GM12878 (cell line): Measurements from ENCODE around the gene SDK2. TPM values are rescaled to one million over a fixed set of nuclear protein-coding genes. Genes with fewer than 3 reads are reported as not detected.

Experiments used
- ATAC-seq: fragments of 200-7000 bp; cut with Tn5 transposase; 3 replicates; pipeline ENCODE4 v1.9.1; 2020; ENCODE audit warnings: mild to moderate bottlenecking, moderate library complexity
- BruUV-seq: library from RNA; stranded (reverse); fragments of 400-500 nt; replicated peaks from 2 replicates; lab custom pipeline; 2021; lab: Mats Ljungman, UMichigan
- CTCF ChIA-PET: fragments of 300-600 bp; sonication (Branson Sonifier 250); formaldehyde crosslinking; extraction: SDS; loops from one replicate; lab custom pipeline; 2021; ENCODE audit warnings: inconsistent platforms; lab: Yijun Ruan, JAX
- POLR2A ChIA-PET: fragments of 350-600 bp; formaldehyde crosslinking; extraction: SDS; loops from one replicate; lab custom pipeline; 2021; ENCODE audit warnings: inconsistent platforms; lab: Charles Lee
- RAD21 ChIA-PET: fragments of 300-600 bp; sonication (Branson Sonifier 250); formaldehyde crosslinking; loops from one replicate; lab custom pipeline; 2023; ENCODE audit warnings: antibody characterized with exemption; ENCODE audit not compliant: unreplicated experiment; lab: Charles Lee
- SMC1A ChIA-PET: fragments of 300-600 bp; sonication (Branson Sonifier 250); formaldehyde crosslinking; loops from one replicate; lab custom pipeline; 2023; ENCODE audit not compliant: unreplicated experiment, uncharacterized antibody; lab: Charles Lee
- DNase-seq: peaks from one replicate; pipeline ENCODE4 v3.0.0-alpha.2; 2011; ENCODE audit warnings: low read depth, low spot score
- FAIRE-seq: peaks from 3 replicates; lab custom pipeline; 2011; peaks lifted over from hg19 to GRCh38; lab: Jason Lieb, UNC
- H2AFZ ChIP-seq: 2 replicates; pipeline ENCODE4 v1.6.0; 2011; ENCODE audit warnings: low read depth, low read length, control low read depth; ENCODE audit not compliant: control insufficient read depth
- H3K27ac ChIP-seq: 2 replicates; pipeline ENCODE4 v1.5.1; 2011; ENCODE audit warnings: control low read depth; ENCODE audit not compliant: control insufficient read depth, insufficient read depth
- H3K27me3 ChIP-seq, 2 experiments: replicated peaks in 1 of 2; 2 replicates each; pipeline versions ENCODE4 v1.6.0 to v1.6.1; 2011; ENCODE audit warnings: low read length in 1 of 2; ENCODE audit not compliant: control insufficient read depth in 2 of 2, insufficient read depth in 2 of 2
- H3K36me3 ChIP-seq, 2 experiments: 2 replicates each; pipeline ENCODE4 v1.5.1; 2011; ENCODE audit warnings: low read length in 1 of 2; ENCODE audit not compliant: control insufficient read depth in 2 of 2, insufficient read depth in 2 of 2
- H3K4me1 ChIP-seq: 2 replicates; pipeline ENCODE4 v1.6.1; 2011; ENCODE audit warnings: mild to moderate bottlenecking, low read length, moderate library complexity, mixed read lengths; ENCODE audit not compliant: control insufficient read depth, insufficient read depth
- H3K4me2 ChIP-seq: 2 replicates; pipeline ENCODE4 v1.6.0; 2011; ENCODE audit warnings: control low read depth; ENCODE audit not compliant: control insufficient read depth, insufficient read depth
- H3K4me3 ChIP-seq: fragments of 200-600 bp; sonication (generic); 2 replicates; pipeline ENCODE4 v1.5.1; 2016
- H3K79me2 ChIP-seq: 2 replicates; pipeline ENCODE4 v1.6.0; 2011; ENCODE audit warnings: low read length; ENCODE audit not compliant: control insufficient read depth, insufficient read depth
- H3K9ac ChIP-seq: 2 replicates; pipeline ENCODE4 v1.8.0; 2011; ENCODE audit warnings: low read length, control low read depth, mixed read lengths; ENCODE audit not compliant: control insufficient read depth, insufficient read depth
- H3K9me3 ChIP-seq: replicated peaks from 3 replicates; pipeline ENCODE4 v1.5.1; 2011; ENCODE audit warnings: mild to moderate bottlenecking, low read length; ENCODE audit not compliant: control insufficient read depth, insufficient read depth
- H4K20me1 ChIP-seq: 2 replicates; pipeline ENCODE4 v1.6.0; 2011; ENCODE audit not compliant: control insufficient read depth, insufficient read depth
- CHD1 ChIP-seq: IDR thresholded peaks from 2 replicates; pipeline ENCODE4 v1.6.1; 2012; ENCODE audit warnings: low read depth, low read length, improper control_type of control experiment
- EZH2 ChIP-seq: IDR thresholded peaks from 2 replicates; pipeline ENCODE4 v1.6.1; 2012; ENCODE audit warnings: low read depth, mild to moderate bottlenecking, control low read depth, inconsistent platforms, low read length, borderline replicate concordance; ENCODE audit not compliant: control insufficient read depth
- GABPA ChIP-seq: IDR thresholded peaks from 2 replicates; pipeline ENCODE4 v1.6.1; 2014; ENCODE audit warnings: antibody characterized with exemption, low read depth, mild to moderate bottlenecking, inconsistent platforms
- HDAC6 ChIP-seq: fragments of 200-600 bp; sonication (generic); IDR thresholded peaks from one replicate; pipeline ENCODE4 v1.8.0; 2017; ENCODE audit warnings: antibody characterized with exemption; ENCODE audit not compliant: unreplicated experiment
- MTA3 ChIP-seq: IDR thresholded peaks from 2 replicates; pipeline ENCODE4 v1.6.1; 2012; ENCODE audit warnings: low read length, inconsistent platforms, borderline replicate concordance
- MYB ChIP-seq: fragments of 150-350 bp; IDR thresholded peaks from 2 replicates; pipeline ENCODE4 v1.6.1; 2014; ENCODE audit warnings: mild to moderate bottlenecking, low read depth, low read length, borderline replicate concordance
- RELA ChIP-seq: fragments of 450-650 bp; IDR thresholded peaks from 2 replicates; pipeline ENCODE4 v1.8.0; 2014; ENCODE audit warnings: borderline replicate concordance; ENCODE audit not compliant: partially characterized antibody
- SMC3 ChIP-seq: IDR thresholded peaks from 2 replicates; pipeline ENCODE4 v1.6.1; 2011; ENCODE audit warnings: low read length, improper control_type of control experiment, borderline replicate concordance
- SUZ12 ChIP-seq: fragments of 200-600 bp; sonication (generic); IDR thresholded peaks from one replicate; pipeline ENCODE4 v1.6.1; 2018; ENCODE audit warnings: antibody characterized with exemption, mild to moderate bottlenecking; ENCODE audit not compliant: unreplicated experiment
- TBL1XR1 ChIP-seq: IDR thresholded peaks from 2 replicates; pipeline ENCODE4 v1.6.1; 2012; ENCODE audit warnings: low read depth, low read length, improper control_type of control experiment
- WGBS: methylation state at CpG from one replicate; pipeline ENCODE4 v1.1.6; 2016; ENCODE audit warnings: low lambda C conversion rate; ENCODE audit not compliant: insufficient replicate concordance, insufficient coverage; ENCODE audit errors: missing lambda C conversion rate; 5-methylcytosine and 5-hydroxymethylcytosine counted together
- in situ Hi-C: fragments of 300-500 bp; cut with MboI; formaldehyde crosslinking; loops from 9 replicates; pipeline ENCODE4 v1.14.3; 2018; ENCODE audit warnings: mixed read lengths
- intact Hi-C: fragments of 100-400 bp; cut with micrococcal nuclease; formaldehyde crosslinking; loops from one replicate; pipeline ENCODE4 v1.14.2; 2022; ENCODE audit not compliant: unreplicated experiment
- polyA plus RNA-seq, 11 experiments: library from polyadenylated mRNA; depleted of rRNA in 4 of 11; unstranded in 6 of 11; stranded (reverse) in 5 of 11; fragments of >200 nt; fragmentation: Nextera tagmentation in 4 of 11; fragmentation: Illumina TruSeq in 1 of 11; extraction: Ambion mirVana in 4 of 11; extraction: Trizol in 1 of 11; gene quantifications; 1 replicate in 1 of 11; 2 replicates in 10 of 11; pipeline versions ENCODE4 v1.2.1 to v1.2.3, GENCODE V29; 2011 to 2016; ENCODE audit warnings: inconsistent platforms in 2 of 11, missing spikeins in 2 of 11, low read depth in 1 of 11
- total RNA-seq, 4 experiments: library from RNA; depleted of rRNA in 3 of 4; stranded (reverse); fragments of >200 nt in 3 of 4; fragmentation: Illumina TruSeq in 1 of 4; extraction: Trizol in 1 of 4; gene quantifications; 2 replicates each; pipeline versions ENCODE4 v1.2.1 to v1.2.3, GENCODE V29; 2013 to 2021
- TF ChIP-seq, protein P1 (sequence below): fragments of 450-650 bp; IDR thresholded peaks from 2 replicates; pipeline ENCODE4 v1.6.1; 2017; ENCODE audit warnings: mild to moderate bottlenecking, moderate library complexity
- TF ChIP-seq, protein P2 (sequence below): fragments of 450-650 bp; IDR thresholded peaks from 2 replicates; pipeline ENCODE4 v1.6.1; 2014; ENCODE audit warnings: mild to moderate bottlenecking
- TF ChIP-seq, protein P3 (sequence below): fragments of 450-650 bp; IDR thresholded peaks from 2 replicates; pipeline ENCODE4 v1.6.1; 2017; ENCODE audit warnings: borderline replicate concordance

SDK2 gene
- total and polyA plus RNA-seq, 10 of the 15 experiments (the other 5 are each of a cell fraction or from before 2014, with no cell fraction given) = 0.03 to 0.08 (median 0.03) TPM; not detected in 7

DNA sequence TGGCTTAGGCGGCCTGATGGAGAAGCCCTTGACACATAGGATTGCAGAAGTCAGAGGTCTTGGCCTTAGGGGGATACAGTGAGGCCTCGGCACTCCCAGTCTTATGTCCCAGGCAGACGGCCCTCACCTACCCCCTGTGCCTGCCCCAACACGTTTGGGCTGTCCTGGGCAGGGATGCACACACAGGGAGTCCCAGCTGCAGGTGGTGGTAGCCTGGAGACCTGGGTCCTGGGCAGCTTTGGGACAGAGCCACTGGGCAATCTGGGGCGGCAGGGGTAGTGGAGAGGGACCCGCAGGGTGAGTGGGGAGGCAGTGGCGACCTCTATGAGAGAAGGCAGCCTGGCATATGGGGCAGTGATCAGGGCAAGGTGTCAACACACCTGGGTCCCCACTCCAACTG lies 48.3 kb downstream of the SDK2 start:
- CTCF ChIA-PET = no interaction called here
- no TSS peak for BruUV-seq
- Histone ChIP-seq H3K79me2 (no peaks in the 10 kb centered on the region), H4K20me1 (no peaks in the 10 kb centered on the region), H3K4me1 (peaks cover 16% of the 10 kb centered on the region), H3K9ac (no peak overlapping the region), H3K4me3 (no peak overlapping the region), H3K4me2 (no peak overlapping the region), H3K27ac (no peak overlapping the region), H3K9me3 (no peaks in the 10 kb centered on the region), H2AFZ (no peak overlapping the region)
- RAD21 ChIA-PET = interaction anchor here (0.5 kb wide), 1 partner anchor 685 kb away, joined by 3 read pairs; no protein-coding TSS in a partner anchor
- ATAC-seq (no peak; the same call in 2 of the 3 replicates), FAIRE-seq (no peak), DNase-seq (no peak)
- POLR2A ChIA-PET = no interaction called here
- WGBS = 19% methylated on average over 5 of the region's 7 CpGs
- intact Hi-C loops = no loop called here
- TF ChIP-seq CHD1 (no peak), GABPA (no peak), EZH2 (no peak), RELA (no peak), SMC3 (no peak), HDAC6 (no peak), MTA3 (no peak), TBL1XR1 (no peak), MYB (no peak), SUZ12 (no peak)
- TF ChIP-seq, protein P1, sequence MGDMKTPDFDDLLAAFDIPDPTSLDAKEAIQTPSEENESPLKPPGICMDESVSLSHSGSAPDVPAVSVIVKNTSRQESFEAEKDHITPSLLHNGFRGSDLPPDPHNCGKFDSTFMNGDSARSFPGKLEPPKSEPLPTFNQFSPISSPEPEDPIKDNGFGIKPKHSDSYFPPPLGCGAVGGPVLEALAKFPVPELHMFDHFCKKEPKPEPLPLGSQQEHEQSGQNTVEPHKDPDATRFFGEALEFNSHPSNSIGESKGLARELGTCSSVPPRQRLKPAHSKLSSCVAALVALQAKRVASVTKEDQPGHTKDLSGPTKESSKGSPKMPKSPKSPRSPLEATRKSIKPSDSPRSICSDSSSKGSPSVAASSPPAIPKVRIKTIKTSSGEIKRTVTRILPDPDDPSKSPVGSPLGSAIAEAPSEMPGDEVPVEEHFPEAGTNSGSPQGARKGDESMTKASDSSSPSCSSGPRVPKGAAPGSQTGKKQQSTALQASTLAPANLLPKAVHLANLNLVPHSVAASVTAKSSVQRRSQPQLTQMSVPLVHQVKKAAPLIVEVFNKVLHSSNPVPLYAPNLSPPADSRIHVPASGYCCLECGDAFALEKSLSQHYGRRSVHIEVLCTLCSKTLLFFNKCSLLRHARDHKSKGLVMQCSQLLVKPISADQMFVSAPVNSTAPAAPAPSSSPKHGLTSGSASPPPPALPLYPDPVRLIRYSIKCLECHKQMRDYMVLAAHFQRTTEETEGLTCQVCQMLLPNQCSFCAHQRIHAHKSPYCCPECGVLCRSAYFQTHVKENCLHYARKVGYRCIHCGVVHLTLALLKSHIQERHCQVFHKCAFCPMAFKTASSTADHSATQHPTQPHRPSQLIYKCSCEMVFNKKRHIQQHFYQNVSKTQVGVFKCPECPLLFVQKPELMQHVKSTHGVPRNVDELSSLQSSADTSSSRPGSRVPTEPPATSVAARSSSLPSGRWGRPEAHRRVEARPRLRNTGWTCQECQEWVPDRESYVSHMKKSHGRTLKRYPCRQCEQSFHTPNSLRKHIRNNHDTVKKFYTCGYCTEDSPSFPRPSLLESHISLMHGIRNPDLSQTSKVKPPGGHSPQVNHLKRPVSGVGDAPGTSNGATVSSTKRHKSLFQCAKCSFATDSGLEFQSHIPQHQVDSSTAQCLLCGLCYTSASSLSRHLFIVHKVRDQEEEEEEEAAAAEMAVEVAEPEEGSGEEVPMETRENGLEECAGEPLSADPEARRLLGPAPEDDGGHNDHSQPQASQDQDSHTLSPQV = no peak
- TF ChIP-seq, protein P2, sequence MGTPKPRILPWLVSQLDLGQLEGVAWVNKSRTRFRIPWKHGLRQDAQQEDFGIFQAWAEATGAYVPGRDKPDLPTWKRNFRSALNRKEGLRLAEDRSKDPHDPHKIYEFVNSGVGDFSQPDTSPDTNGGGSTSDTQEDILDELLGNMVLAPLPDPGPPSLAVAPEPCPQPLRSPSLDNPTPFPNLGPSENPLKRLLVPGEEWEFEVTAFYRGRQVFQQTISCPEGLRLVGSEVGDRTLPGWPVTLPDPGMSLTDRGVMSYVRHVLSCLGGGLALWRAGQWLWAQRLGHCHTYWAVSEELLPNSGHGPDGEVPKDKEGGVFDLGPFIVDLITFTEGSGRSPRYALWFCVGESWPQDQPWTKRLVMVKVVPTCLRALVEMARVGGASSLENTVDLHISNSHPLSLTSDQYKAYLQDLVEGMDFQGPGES = no peak
- TF ChIP-seq, protein P3, sequence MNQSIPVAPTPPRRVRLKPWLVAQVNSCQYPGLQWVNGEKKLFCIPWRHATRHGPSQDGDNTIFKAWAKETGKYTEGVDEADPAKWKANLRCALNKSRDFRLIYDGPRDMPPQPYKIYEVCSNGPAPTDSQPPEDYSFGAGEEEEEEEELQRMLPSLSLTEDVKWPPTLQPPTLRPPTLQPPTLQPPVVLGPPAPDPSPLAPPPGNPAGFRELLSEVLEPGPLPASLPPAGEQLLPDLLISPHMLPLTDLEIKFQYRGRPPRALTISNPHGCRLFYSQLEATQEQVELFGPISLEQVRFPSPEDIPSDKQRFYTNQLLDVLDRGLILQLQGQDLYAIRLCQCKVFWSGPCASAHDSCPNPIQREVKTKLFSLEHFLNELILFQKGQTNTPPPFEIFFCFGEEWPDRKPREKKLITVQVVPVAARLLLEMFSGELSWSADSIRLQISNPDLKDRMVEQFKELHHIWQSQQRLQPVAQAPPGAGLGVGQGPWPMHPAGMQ = no peak
- TF ChIP-seq, all 136 proteins: peak for 0
- SMC1A ChIA-PET = no interaction called here
- Histone ChIP-seq H3K27me3 (no peaks in the 10 kb centered on the region; a peak in 1 of 4 replicates), H3K36me3 (no peaks in the 10 kb centered on the region)
- in situ Hi-C loops = no loop called here
